Pulmonary artery endothelial cell (primary cell): ENCODE measurements around the gene CALM3. TPM values are rescaled to one million over a fixed set of nuclear protein-coding genes. Genes with fewer than 3 reads are reported as not detected.
"Not testable (repeated sequence)": the region's sequence is repeated elsewhere in the genome, so short reads cannot be mapped to it uniquely, and the experiment has no call there.

Experiments used
- DNase-seq: peaks from one replicate; pipeline ENCODE4 v3.0.0-alpha.2; 2011; ENCODE audit warnings: low read depth, low spot score
- total RNA-seq: library from RNA; depleted of rRNA; stranded (reverse); fragments of >200 nt; gene quantifications from 2 replicates; pipeline ENCODE4 v1.2.3, GENCODE V29; 2014

CALM3 gene
- total RNA-seq, 1 donor from 2014 or later = 175 TPM

DNA sequence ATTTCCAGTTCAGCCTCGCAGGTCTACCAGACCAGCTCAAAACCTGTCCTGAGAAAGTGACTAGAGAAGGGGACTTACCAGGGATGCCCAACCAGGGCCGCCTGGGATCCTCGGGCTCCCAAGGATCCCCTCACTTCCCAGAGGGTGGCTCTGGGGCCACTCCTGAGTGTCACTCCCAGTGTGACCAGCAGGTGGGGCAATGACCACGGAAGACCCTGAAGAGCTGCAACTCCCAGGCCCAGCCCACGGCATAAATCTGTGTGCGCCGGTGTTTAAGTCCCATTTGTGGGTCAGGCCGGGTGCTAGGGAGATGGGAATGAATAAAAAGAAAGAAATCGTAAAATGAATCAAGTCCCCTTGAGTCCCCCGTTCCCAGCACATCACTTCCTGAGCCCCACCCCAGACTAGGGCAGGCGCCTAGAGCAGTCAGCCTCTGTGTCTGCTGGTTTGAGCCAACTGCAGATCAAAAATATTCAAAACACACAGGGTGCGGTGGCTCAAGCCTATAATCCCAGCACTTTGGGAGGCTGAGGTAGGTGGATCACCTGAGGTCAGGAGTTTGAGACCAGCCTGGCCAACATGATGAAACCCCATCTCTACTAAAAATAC lies 13.1 kb downstream of the CALM3 start:
- no peak for DNase-seq

DNA sequence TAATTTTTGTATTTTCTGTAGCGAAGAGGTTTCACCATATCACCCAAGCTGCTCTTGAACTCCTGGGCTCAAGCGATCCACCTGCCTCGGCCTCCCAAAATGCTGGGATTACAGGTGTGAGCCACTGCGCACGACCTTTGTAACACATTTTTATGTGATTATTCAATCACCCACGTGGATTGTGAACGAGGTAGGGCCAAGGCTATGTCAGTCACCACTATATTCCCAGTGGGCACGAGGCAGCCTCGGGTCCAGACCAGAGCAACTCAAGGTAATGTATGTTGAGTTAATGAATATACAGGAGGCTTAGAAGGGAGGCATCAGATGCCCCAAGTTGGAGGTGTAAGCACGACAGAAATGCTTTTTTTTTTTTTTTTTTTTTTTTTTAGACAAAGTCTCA lies 14.8 kb downstream of the CALM3 start:
- no peak for DNase-seq

DNA sequence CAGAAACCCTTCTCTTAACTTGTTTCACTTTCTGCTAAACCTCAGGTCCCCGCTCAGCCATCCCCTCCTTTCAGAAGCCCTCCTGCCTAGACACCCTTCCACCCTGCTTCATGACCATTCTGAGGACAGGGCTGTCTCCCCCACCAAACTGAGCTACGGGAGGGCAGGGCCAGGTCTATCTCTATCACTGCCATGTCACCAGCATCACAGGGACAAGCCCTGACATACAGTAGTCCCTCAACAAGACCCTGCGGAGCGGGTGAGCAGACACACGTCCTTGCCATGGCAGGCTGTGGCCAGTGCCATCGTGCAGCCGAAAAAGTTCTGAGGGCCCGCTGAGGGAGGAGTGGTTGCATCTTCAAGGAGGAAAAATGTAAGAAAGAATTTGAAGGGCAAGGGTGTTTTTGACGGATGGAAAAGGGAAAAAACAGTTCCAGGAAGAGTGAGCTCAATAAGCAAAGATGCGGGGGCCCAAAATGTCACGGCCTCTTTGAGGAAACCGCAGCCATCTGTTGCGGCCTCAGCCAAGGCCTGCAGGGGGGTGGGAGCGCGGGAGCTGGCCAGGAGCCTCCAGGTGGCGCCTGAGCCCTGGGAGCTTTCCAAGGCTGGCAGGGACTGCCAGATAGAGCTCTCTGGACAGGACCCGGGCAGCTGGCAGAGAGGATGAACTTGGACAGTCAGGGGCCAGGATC lies 15.6 kb downstream of the CALM3 start:
- no peak for DNase-seq

DNA sequence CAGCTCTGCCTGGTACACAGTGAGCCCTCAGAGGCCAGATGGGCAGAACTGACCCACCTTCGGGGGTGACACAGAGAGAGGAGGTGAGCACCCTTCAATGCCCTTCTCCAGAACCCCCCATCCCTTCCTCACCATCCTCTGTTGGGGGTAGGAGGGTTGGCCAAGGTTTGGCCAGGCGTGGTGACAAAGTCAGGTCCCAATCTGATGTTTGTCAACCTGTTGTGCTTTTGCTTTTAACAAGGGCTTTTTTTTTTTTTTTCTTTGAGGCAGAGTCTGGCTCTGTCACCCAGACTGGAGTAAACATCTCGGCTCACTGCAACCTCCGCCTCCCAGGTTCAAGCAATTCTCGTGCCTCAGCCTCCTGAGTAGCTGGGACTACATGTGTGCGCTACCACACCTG lies 16.5 kb downstream of the CALM3 start:
- no peak for DNase-seq

DNA sequence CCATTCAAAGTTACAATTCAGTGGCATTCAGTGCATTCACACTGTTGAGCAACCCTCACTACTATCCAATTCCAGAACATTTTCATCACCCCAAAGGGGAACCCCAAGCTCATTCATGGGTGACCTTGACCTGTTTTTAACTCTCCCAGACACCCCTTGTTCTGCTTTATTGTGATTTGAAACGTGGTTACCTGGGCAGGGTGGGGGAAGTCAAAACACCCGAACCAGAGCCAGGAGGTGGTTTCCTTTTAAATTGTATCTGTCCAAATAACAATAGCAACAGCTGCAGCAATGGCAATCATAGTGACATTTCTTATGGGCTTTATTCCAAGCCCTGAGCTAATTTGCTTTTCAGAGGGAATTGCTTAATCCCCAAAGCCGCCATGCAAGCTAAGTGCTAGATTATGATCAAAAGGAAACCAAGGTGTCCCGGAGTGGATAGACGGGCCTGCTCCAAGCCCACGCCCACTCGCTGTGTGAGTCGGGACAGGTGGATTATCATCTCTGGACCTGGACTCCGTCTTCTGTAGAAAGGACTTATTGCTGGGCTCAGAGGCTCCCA lies 17.6 kb downstream of the CALM3 start:
- no peak for DNase-seq

DNA sequence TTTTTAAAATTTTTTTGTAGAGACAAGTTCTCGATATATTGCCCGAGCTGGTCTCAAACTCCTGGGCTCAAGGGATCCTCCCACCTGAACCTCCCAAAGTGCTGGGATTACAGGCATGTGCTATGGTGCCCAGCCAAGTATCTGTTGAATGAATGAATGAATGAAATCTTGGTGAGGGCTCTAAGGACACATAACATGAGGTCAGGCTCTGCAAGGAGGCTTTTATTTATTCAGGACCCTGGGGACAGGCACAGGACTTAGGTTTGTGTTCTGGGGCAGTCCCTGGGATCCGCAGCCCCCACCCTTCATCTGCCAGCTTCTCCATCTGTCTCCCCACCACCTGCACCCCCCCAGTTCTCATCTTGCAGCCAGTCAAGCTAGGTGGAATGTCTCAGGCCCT lies 19.1 kb downstream of the CALM3 start:
- DNase-seq = no peak

DNA sequence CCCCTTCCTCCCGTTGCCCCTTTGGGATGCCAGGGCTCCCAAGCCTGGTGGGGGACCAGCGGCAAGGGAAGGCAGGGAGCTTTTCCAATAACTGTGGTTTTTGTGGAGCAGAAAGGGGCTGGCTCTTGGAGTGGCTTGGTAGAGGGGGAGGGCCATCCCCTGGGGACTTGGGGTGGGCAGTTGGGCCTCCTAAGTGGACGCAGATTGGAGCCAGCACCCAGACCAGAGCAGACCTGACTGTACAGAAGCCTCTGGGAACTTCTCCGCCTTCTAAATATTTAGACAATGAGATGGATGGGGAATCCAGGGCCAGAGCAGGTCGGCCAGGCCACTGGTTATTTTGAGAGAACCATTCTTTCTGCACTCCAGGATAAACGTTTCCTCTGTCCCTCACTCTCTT lies 19.6 kb downstream of the CALM3 start:
- DNase-seq = no peak

DNA sequence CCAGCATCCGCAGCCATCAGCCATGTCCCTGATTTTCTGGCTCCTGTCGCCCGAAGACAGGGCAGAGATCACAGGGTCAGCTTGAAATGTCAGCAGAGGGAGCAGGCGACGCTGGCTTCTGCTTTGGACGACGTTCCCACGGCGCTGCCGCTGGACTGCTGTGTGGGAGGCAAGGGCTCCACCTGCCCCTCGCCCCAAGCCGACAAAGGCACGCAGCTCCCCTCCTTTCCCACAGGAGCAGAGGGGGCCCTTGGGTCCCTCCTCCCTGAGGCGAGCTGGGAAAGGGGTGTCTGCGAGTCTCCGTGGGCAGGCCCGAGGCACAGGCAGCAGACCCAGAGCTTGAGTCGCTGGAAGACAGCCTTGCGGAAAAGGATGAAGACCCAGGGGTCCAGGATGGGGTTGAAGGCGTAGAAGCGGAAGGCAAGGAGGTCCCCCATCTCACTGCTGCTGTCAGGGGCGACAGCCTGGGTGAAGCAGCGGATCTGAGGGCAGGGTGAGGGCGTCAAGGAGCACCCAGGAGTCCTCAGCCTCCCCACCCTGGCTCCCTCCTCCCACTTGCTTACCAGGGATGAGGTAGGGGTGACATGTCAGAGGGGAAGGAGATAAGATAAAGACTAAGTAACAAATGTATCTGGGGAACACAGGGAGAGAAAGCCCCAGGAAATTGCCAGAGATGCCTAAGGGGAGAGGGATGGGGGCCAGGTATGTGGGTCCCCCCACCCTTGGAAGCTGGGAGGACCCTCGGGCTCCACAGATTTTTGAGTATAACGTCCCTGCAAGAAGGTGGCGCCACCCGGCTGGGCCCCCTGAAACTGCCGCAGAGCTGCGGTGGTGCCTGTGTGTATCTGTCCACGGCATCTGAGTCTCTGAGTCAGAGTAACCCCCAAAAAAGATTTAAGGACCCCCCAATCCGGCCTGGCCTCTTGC lies 20.3 kb downstream of the CALM3 start:
- no peak for DNase-seq

DNA sequence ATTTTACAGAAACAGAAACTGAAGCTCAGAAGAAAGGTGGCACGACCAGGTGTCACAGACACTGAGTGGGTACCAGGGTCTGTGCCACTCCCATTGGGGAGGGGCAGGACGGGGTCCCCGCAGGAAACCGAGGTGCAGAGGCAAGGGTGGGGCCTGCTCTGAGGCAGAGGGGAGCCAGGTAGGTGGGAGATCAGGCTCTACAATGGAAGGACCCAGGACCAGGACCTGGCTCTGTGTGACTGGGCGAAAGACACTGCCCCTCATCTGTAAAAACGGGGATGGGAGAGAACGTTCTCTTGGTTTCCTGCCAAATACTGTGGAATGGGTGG lies 21.0 kb downstream of the CALM3 start:
- DNase-seq = no peak

DNA sequence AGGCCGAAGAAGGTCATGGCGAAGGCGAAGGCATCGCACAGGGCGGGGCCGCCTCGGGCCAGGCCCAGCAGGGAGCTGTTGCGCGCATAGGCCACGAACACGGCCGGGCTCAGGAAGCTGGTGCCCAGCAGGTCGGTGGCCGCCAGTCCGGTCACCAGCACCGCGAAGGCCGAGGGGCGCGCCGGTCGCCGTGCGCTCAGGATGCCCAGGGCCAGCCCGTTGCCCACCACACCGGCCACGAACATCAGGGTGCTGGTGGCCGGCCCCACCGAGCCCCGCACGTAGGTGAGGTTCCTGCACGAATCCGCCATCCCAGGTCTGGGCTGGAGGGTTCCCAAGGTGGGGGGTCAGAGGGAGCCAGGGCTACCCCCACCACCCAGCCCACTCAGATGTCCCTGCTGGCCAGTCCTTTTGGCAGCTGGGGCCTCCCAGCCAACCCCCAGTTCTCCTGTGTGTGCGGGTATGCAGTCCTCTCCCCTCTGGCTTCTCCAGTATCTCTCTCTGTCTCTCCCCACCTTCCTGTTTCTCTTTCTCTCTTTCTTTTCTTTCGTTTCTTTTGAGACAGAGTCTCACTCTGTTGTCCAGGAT lies 22.9 kb downstream of the CALM3 start:
- no peak for DNase-seq

DNA sequence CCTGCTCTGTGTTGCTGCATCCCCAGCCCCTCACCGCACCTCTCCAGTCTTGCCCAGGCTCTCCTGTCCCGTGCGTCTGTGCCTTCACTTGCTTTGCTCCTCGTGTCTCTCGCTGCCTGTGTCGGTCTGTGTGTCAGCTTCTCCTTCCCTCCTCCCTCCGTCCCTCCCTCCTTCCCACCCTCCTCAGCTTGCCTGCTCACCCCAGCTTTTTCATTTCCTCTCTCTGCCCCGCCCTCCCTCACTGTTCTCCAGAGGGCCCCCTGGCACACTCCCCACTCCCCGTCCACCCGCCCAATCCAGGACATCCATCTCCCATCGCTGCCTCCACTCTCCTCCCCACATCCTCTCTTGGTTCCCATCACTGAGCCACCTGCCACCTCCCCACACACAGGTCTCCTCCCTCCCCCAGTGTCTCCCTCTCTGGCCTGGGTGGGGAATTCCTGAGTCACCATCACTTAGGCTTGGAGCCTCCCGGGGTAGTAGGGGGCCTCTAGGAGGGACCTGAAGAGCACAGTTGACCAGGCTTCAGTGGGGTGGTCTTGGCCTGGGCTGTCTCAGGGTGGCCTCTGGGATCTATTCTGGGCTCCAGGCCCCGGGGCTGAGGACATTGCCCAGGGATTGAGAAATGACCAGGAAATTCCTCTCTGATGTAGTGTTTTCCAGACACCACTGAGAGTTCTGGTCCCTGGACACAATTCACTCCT lies 24.0 kb downstream of the CALM3 start, which contains the start of gene PTGIR:
Gene PTGIR, minus strand, starts transcription at position 132 of the 704 bp plus-strand sequence. CDS start 864 bp downstream, outside the sequence.
- DNase-seq = no peak

DNA sequence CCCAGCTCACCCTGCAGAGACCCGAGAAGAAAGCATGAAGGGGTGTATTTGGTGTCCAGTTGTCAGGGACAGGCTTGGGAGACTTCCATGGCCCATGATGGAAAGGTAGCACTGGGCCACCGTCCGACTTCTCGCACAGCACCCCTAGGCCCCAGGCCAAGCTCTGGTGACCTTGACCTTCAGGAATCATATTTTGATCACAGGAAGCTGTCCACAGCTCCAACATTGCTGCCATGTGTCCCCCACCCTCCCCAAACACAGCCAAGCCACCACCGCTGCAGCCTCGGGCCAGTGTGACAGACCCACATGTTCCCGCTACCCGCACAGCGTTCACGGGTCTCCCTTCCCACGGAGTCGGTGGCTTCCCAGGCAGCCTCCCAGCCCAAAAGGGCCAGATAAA lies 24.6 kb downstream of the CALM3 start:
- no peak for DNase-seq

DNA sequence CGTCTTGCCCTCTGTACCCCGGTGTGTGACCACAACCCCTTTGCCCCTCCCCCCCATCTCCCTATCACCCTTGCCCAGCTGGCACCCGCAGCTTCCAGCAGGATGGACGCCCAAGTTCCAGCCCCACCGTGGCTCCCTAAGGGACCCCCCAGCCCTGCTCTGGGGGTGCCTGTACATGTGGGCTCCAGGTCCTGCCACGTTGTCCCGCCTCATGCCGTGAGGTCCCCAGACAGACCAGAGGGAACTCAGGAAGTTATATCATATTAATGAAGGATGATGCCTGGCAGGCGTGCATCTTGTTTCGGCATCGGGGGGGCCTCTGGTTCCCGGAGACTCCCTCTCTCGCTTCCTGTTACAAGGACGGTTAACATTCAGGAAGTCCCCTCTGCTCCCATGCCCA lies 25.3 kb downstream of the CALM3 start:
- no peak for DNase-seq

DNA sequence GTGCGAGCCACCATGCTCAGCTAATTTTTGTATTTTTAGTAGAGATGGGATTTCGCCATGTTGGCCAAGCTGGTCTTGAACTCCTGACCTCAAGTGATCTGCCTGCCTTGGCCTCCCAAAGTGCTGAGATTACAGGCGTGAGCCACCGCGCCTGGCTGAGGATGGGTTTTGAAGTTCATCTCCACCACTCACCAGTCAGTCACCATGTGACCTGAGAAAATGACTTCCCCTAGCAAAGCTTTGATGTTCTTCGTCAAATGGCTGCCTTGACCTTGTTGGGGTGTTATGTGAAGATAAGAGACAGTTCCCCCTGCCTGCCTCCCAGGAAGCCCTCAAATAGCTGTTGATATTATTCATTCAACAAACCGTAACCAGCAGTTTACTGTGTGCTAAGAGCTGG lies 27.8 kb downstream of the CALM3 start:
- DNase-seq = not testable (repeated sequence)

DNA sequence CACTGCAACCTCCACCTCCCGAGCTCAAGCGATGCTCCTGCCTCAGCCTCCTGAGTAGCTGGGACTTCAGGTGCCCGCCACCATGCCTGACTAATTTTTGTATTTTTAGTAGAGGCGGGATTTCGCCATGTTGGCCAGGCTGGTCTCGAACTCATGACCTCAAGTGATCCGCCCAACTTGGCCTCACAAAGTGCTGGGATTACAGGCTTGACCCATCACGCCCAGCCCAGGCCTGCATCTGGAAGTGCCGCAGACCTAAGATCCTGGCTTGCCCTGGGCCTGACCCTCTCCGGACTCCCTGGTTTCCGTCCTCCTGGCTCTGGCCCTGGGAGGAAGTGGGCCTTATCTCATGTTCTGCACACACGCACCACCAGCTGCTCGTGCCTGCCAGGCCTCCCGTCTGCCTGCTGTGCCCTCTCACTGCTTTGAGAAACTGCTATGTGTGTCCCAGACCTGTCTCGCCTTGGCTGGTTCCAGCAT lies 28.5 kb downstream of the CALM3 start:
- DNase-seq = no peak

DNA sequence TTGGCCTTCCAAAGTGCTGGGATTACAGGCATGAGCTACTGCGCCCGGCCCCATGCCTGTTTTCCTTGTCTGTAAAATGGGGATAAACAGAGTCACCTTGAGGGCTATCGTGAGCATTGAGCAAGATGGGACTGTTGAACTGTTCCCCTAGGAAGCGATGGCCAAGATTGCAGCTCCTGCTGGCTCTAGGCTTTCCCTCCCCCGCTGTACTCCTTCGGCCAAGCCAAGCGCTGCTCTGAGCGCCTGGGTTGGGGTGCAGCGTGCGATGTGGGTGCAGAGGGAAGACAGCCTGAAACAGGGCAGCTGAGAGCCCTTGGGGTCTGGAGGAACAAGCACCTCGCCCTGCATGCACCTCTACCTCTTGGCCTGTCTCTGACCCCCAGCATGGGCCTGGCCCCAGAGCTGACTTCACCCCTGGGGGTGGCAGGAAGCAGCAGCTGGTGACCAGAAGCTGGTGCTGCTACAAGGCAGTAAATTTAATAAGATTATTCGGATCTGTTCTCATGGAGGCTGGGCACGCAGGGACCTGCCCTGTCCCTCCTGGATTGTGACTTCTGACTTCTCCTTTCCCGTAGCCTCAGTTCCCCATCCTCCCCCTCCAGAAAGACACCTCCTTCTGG lies 29.6 kb downstream of the CALM3 start:
- DNase-seq = no peak

DNA sequence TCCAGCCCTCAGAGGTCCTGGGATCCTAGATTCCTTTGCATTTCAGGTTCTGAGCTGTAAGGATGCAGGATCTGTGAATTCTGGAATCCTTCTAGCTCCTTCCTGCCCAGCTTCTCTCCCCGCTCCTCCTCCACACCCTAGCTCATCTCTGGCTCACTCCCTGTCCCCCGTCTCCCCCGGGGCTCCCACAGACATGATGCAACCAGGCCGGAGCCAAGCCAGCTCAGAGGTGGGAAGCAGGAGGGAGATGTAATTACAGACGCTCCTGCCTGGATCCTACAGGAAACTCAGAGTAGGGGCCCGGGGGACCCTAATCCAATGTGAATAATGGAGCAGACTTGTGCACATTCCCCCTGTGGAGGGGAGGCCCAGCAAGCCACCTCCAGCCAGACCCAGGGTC lies 30.4 kb downstream of the CALM3 start:
- no peak for DNase-seq

DNA sequence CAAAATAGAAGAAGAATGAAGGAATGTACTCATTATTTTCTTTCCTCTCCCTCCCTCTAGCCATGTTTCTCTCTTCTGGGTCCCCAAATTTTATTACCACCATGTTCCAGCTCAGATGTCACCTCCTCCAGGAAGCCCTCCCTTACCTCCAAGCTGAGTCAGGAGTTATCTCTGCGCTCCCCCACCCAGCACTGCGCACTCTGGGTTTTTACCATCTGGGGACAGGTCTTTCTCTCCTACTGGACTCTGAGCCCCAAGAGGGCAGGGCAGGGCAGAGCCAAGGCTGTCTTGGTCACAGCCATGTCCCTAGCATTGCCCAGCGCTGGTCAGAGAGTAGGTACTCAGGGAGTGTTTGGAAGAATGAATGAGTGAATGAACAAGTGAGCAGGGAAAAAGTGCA lies 32.0 kb downstream of the CALM3 start:
- DNase-seq = no peak

DNA sequence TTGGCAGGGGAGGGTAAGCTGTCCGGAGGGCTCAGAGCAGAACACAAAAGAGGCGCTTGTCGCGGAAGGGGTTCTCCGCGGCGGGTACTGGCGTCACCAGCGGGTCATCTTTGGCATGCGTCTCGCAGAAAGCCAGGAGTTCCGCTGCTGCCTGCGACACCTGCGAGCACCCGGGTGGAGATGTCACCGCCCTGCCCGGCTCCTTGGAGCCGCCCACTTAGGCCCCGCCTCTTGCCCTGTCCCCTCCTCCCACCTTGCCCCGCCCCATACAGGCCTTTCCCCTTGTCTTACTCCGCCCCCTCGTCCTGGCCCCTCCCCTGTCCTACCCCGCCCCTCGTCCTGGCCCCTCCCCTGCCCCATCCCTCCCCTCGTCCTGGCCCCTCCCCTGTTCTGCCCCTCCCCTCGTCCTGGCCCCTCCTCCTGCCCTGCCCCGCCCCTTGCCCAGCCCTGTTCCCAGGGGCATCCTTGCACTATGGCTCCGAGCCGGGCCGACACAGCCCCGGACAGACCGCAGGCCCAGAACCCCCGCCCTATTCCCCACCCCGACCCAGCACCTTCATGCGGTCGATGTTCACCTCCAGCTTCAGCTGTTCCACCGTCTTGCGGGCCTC lies 33.0 kb downstream of the CALM3 start:
- DNase-seq = no peak

DNA sequence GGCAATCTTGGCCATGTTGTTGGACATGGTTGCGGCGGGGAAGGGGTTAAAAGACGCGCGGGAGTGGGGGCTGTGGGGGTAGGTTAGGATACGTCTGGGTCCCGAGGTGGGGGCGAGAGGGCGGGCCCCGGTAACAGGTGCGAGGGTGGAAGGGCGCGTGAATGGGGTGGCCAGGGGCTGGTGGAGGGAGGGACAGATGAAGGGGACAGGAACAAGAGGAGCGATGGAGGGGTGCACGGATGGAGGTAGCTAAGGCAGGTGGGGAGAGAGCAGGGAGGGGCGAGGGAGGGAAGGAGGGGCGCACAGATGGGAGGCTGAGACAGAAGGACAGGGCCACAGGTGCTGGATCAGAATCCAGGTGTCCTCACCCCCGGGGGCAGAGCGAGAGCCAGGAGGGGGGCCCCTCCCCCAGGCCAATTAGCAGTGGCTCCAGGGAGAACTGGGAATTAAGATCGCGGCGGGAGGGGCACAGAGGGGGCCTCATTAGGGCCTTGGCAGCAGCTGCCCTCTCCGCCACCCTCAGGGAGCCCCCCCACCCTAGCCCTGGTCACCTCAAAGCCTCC lies 33.6 kb downstream of the CALM3 start:
- DNase-seq = no peak
